HepG2 (cell line): ENCODE measurements around the gene SRC. TPM values are rescaled to one million over a fixed set of nuclear protein-coding genes. Genes with fewer than 3 reads are reported as not detected.
A peak's percentile ranks its signal among the peaks of the same experiment; 100 is the strongest.

Experiments used
- E2F5 ChIP-seq: sonication (generic); formaldehyde crosslinking; conservative IDR thresholded peaks from 2 replicates; pipeline ENCODE4 v1.4.0; 2020; ENCODE audit warnings: missing genetic modification reagents
- FOXA1 ChIP-seq, 2 experiments: fragments of 450-650 bp in 1 of 2; sonication (generic) in 1 of 2; formaldehyde crosslinking in 1 of 2; IDR thresholded peaks; 2 replicates each; pipeline versions ENCODE4 v1.4.0 to v1.6.1; 2016 to 2020; ENCODE audit warnings: missing genetic modification reagents in 1 of 2
- GATA4 ChIP-seq: sonication (generic); IDR thresholded peaks from 2 replicates; pipeline ENCODE4 v1.6.1; 2016; ENCODE audit warnings: antibody characterized with exemption, low read depth, borderline replicate concordance
- IKZF4 ChIP-seq: sonication (generic); formaldehyde crosslinking; IDR thresholded peaks from 2 replicates; pipeline ENCODE4 v1.5.1; 2020; ENCODE audit warnings: borderline replicate concordance, mild to moderate bottlenecking, low read depth, missing genetic modification reagents; ENCODE audit errors: not compliant biosample characterization
- JUN ChIP-seq: sonication (generic); formaldehyde crosslinking; IDR thresholded peaks from 2 replicates; pipeline ENCODE4 v1.4.0; 2020; ENCODE audit warnings: mild to moderate bottlenecking, missing genetic modification reagents
- MXI1 ChIP-seq: IDR thresholded peaks from 3 replicates; pipeline ENCODE4 v1.6.1; 2012; ENCODE audit warnings: low read depth, low read length, inconsistent platforms, borderline replicate concordance
- NFKB2 ChIP-seq: sonication (generic); formaldehyde crosslinking; IDR thresholded peaks from 2 replicates; pipeline ENCODE4 v1.4.0; 2020; ENCODE audit warnings: missing genetic modification reagents, borderline replicate concordance
- SSRP1 ChIP-seq: IDR thresholded peaks from 2 replicates; pipeline ENCODE4 v1.6.1; 2016; ENCODE audit warnings: control low read depth
- TAF1 ChIP-seq: sonication (generic); formaldehyde crosslinking; IDR thresholded peaks from 2 replicates; pipeline ENCODE4 v1.4.0; 2020; ENCODE audit warnings: missing genetic modification reagents
- ZFYVE20 ChIP-seq: sonication (generic); formaldehyde crosslinking; IDR thresholded peaks from 2 replicates; pipeline ENCODE4 v1.8.0; 2023; ENCODE audit warnings: low read depth, mild to moderate bottlenecking, moderate library complexity, missing genetic modification reagents, borderline replicate concordance
- ZIK1 ChIP-seq: sonication (generic); formaldehyde crosslinking; IDR thresholded peaks from 2 replicates; pipeline ENCODE4 v1.5.0; 2020; ENCODE audit warnings: mild to moderate bottlenecking, low read depth, missing genetic modification reagents, borderline replicate concordance
- ZNF329 ChIP-seq: sonication (generic); formaldehyde crosslinking; IDR thresholded peaks from 2 replicates; pipeline ENCODE4 v1.9.0; 2021; ENCODE audit warnings: low read depth, mild to moderate bottlenecking, missing genetic modification reagents
- ZNF441 ChIP-seq: sonication (generic); formaldehyde crosslinking; IDR thresholded peaks from 2 replicates; pipeline ENCODE4 v1.7.0; 2021; ENCODE audit warnings: missing genetic modification reagents, borderline replicate concordance
- ZNF589 ChIP-seq: sonication (generic); formaldehyde crosslinking; conservative IDR thresholded peaks from 2 replicates; pipeline ENCODE4 v1.8.0; 2022; ENCODE audit warnings: mild to moderate bottlenecking, moderate library complexity, missing genetic modification reagents
- polyA plus RNA-seq, 8 experiments: library from polyadenylated mRNA; depleted of rRNA in 3 of 8; stranded (reverse) in 7 of 8; unstranded in 1 of 8; fragments of >200 nt; fragmentation: Illumina TruSeq in 4 of 8; extraction: Trizol in 4 of 8; gene quantifications; 2 replicates each; pipeline versions ENCODE4 v1.2.1 to v1.2.3, GENCODE V29; 2011 to 2016; ENCODE audit warnings: low read depth in 4 of 8, missing spikeins in 1 of 8, mixed read lengths in 1 of 8; ENCODE audit not compliant: insufficient read depth in 1 of 8
- total RNA-seq, 5 experiments: library from RNA; depleted of rRNA; stranded (reverse); fragments of >200 nt; fragmentation: Illumina TruSeq; extraction: Trizol; gene quantifications; 2 replicates each; pipeline ENCODE4 v1.2.3, GENCODE V29; 2016; ENCODE audit warnings: low read depth in 1 of 5
- TF ChIP-seq, protein P1 (sequence below): IDR thresholded peaks from 2 replicates; pipeline ENCODE4 v1.4.0; 2020; ENCODE audit warnings: mild to moderate bottlenecking, missing genetic modification reagents
- TF ChIP-seq, protein P2 (sequence below): sonication (generic); formaldehyde crosslinking; IDR thresholded peaks from 2 replicates; pipeline ENCODE4 v1.4.0; 2020; ENCODE audit warnings: mild to moderate bottlenecking, missing genetic modification reagents
- TF ChIP-seq, protein P3 (sequence below): sonication (generic); formaldehyde crosslinking; IDR thresholded peaks from 2 replicates; pipeline ENCODE4 v1.5.0; 2020; ENCODE audit warnings: missing genetic modification reagents, mild to moderate bottlenecking, borderline replicate concordance

Gene SRC
- total and polyA plus RNA-seq, 2 of the 13 experiments (the other 11 are each of a cell fraction or from before 2014, with no cell fraction given): 54.7 to 192 TPM

- TF ChIP-seq, protein P1, sequence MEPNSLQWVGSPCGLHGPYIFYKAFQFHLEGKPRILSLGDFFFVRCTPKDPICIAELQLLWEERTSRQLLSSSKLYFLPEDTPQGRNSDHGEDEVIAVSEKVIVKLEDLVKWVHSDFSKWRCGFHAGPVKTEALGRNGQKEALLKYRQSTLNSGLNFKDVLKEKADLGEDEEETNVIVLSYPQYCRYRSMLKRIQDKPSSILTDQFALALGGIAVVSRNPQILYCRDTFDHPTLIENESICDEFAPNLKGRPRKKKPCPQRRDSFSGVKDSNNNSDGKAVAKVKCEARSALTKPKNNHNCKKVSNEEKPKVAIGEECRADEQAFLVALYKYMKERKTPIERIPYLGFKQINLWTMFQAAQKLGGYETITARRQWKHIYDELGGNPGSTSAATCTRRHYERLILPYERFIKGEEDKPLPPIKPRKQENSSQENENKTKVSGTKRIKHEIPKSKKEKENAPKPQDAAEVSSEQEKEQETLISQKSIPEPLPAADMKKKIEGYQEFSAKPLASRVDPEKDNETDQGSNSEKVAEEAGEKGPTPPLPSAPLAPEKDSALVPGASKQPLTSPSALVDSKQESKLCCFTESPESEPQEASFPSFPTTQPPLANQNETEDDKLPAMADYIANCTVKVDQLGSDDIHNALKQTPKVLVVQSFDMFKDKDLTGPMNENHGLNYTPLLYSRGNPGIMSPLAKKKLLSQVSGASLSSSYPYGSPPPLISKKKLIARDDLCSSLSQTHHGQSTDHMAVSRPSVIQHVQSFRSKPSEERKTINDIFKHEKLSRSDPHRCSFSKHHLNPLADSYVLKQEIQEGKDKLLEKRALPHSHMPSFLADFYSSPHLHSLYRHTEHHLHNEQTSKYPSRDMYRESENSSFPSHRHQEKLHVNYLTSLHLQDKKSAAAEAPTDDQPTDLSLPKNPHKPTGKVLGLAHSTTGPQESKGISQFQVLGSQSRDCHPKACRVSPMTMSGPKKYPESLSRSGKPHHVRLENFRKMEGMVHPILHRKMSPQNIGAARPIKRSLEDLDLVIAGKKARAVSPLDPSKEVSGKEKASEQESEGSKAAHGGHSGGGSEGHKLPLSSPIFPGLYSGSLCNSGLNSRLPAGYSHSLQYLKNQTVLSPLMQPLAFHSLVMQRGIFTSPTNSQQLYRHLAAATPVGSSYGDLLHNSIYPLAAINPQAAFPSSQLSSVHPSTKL (CRISPR knock-in tag): peak; percentile 43; the same call in 1 of the 2 replicates
- TF ChIP-seq IKZF4 (CRISPR knock-in tag): peak; percentile 78
- TF ChIP-seq ZNF589 (CRISPR knock-in tag): no peak
- TF ChIP-seq, protein P2, sequence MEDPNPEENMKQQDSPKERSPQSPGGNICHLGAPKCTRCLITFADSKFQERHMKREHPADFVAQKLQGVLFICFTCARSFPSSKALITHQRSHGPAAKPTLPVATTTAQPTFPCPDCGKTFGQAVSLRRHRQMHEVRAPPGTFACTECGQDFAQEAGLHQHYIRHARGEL (CRISPR knock-in tag): no peak
- peak; percentile 74; the same call in 1 of the 2 replicates for TF ChIP-seq ZNF441
- TF ChIP-seq FOXA1 (IDR thresholded peaks at IDR 0.05): no peak
- TF ChIP-seq FOXA1 (CRISPR knock-in tag; IDR thresholded peaks at IDR 0.05): no peak
- TF ChIP-seq E2F5 (CRISPR knock-in tag): 0 out of 2 replicates have a peak, but pooled peaks have one; percentile 11
- TF ChIP-seq GATA4: peak; percentile 49; the same call in 1 of the 2 replicates
- TF ChIP-seq TAF1 (CRISPR knock-in tag): peak; percentile 66
- peak; percentile 71; the same call in 1 of the 2 replicates for TF ChIP-seq NFKB2
- TF ChIP-seq SSRP1: peak; percentile 68; the same call in 1 of the 2 replicates
- TF ChIP-seq, protein P3, sequence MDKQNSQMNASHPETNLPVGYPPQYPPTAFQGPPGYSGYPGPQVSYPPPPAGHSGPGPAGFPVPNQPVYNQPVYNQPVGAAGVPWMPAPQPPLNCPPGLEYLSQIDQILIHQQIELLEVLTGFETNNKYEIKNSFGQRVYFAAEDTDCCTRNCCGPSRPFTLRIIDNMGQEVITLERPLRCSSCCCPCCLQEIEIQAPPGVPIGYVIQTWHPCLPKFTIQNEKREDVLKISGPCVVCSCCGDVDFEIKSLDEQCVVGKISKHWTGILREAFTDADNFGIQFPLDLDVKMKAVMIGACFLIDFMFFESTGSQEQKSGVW (CRISPR knock-in tag): no peak
- TF ChIP-seq MXI1: 0 out of 3 replicates have a peak, but pooled peaks have one; percentile 5
- no peak for TF ChIP-seq ZNF329
- TF ChIP-seq ZIK1: peak; percentile 53; the same call in 1 of the 2 replicates
- 0 out of 2 replicates have a peak, but pooled peaks have one; percentile 24 for TF ChIP-seq JUN (CRISPR knock-in tag)
- TF ChIP-seq ZFYVE20 (CRISPR knock-in tag): peak; percentile 77; the same call in 1 of the 2 replicates
Measured at GRCh38 chr20:37345339-37346235, at the start of gene SRC (continued).
